ENCODE data around the gene NMD3. TPM values are rescaled to one million over a fixed set of nuclear protein-coding genes. Genes with fewer than 3 reads are reported as not detected.

NMD3 gene
- total and polyA plus RNA-seq, 2 of the 13 experiments (the other 11 are each of a cell fraction or from before 2014, with no cell fraction given) = 44.2 to 55.2 TPM

DNA sequence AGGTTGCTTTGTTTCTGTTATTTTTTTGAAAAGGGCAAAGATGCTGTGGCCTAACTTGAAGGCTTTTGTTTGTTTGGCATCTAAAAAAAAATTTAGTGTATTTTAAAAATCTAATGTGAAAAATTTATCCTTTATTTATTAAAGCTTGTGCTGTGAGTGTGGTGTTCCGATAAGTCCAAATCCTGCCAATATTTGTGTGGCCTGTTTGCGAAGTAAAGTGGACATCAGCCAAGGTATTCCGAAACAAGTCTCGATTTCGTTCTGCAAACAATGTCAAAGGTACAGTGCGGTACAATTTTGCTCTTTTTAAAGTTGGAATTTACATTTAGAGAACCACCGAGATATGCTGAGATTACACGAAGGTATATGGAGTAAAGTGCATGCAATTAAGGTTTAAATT lies 3.7 kb downstream of the NMD3 start (continued):
- TF ChIP-seq, protein P1, sequence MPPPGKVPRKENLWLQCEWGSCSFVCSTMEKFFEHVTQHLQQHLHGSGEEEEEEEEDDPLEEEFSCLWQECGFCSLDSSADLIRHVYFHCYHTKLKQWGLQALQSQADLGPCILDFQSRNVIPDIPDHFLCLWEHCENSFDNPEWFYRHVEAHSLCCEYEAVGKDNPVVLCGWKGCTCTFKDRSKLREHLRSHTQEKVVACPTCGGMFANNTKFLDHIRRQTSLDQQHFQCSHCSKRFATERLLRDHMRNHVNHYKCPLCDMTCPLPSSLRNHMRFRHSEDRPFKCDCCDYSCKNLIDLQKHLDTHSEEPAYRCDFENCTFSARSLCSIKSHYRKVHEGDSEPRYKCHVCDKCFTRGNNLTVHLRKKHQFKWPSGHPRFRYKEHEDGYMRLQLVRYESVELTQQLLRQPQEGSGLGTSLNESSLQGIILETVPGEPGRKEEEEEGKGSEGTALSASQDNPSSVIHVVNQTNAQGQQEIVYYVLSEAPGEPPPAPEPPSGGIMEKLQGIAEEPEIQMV (CRISPR knock-in tag; IDR thresholded peaks at IDR 0.05; ENCODE audit: low read depth) = no peak
- TF ChIP-seq ZNF124 (CRISPR knock-in tag; IDR thresholded peaks at IDR 0.05) = no peak

DNA sequence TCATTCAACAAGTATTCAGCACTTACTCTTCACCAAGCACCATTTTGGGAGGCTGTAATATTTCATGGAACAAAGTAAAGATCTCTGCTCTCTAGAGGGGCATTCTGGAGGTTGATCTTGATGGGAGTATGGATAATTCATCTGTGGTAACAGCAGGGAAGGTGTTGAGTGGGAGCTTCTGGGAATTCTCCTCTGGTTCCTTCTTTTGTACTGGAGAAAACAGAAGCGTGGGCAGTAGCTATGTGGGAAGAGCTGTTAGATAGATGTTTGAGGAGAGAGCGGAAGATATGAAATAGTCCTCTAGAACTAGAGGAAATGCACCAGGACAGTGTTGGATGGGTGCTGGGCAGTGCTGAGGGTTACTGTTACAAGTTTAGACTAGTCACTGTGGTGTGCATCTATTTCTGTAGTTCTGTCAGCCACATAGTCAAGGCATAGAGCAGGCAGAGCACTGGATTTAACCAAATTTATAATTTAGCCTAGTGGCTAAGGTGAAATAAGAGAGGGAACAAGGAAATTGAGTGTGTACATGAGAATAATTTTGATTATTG lies 9.6 kb downstream of the NMD3 start:
- Histone ChIP-seq H3K27ac (ENCODE audit: extremely low read length, insufficient read depth, low read length) (no peak overlapping the region), H3K4me3 (replicated peaks in 1 of 3; ENCODE audit: insufficient read depth in 1 of 3, low read depth in 2 of 3, low read length in 3 of 3) (no peak overlapping the region), H3K4me2 (ENCODE audit: low read depth, low read length) (no peak overlapping the region), H3K27me3 (ENCODE audit: control insufficient read depth in 1 of 2, insufficient read depth in 2 of 2, low read length in 2 of 2) (no peaks in the 10 kb centered on the region), H3K9ac (ENCODE audit: insufficient read depth, low read depth, low read length) (no peak overlapping the region), H3K4me1 (ENCODE audit: insufficient read depth, low read length) (peaks cover 11% of the 10 kb centered on the region; the same call in 1 of the 2 replicates), H2AFZ (ENCODE audit: low read length) (no peak overlapping the region), H4K20me1 (ENCODE audit: insufficient read depth, low read length) (no peaks in the 10 kb centered on the region), H3K36me3 (replicated peaks in 1 of 2; ENCODE audit: control insufficient read depth in 1 of 2, insufficient read depth in 2 of 2, low read length in 2 of 2) (peaks cover 7 to 65% of the 10 kb centered on the region in 2 experiments), H3K79me2 (ENCODE audit: insufficient read depth, low read length) (peaks cover 32% of the 10 kb centered on the region), H3K9me3 (ENCODE audit: low read length) (no peaks in the 10 kb centered on the region)
- DNase-seq (ENCODE audit: low spot score) = no peak
- FAIRE-seq = no peak
- intact Hi-C loops (cut with micrococcal nuclease; ENCODE audit: unreplicated experiment) (no loop called here), in situ Hi-C loops (cut with HindIII; ENCODE audit: extremely low pct_ligation_motif_present, low pct_unique_long_range_greater_than_20kb) (no loop called here)
- ChIA-PET POLR2A (interaction anchor here (2.3 kb wide), 1 partner anchor 10 kb away, joined by 6 read pairs; the partner anchor contains the start of gene NMD3), CTCF (ENCODE audit: low intra/inter-chr PET ratio, low total read pairs) (no interaction called here)
- no peak for ATAC-seq
- no peak for TF ChIP-seq FOXO1 (CRISPR knock-in tag; IDR thresholded peaks at IDR 0.05)
- TF ChIP-seq, protein P2, sequence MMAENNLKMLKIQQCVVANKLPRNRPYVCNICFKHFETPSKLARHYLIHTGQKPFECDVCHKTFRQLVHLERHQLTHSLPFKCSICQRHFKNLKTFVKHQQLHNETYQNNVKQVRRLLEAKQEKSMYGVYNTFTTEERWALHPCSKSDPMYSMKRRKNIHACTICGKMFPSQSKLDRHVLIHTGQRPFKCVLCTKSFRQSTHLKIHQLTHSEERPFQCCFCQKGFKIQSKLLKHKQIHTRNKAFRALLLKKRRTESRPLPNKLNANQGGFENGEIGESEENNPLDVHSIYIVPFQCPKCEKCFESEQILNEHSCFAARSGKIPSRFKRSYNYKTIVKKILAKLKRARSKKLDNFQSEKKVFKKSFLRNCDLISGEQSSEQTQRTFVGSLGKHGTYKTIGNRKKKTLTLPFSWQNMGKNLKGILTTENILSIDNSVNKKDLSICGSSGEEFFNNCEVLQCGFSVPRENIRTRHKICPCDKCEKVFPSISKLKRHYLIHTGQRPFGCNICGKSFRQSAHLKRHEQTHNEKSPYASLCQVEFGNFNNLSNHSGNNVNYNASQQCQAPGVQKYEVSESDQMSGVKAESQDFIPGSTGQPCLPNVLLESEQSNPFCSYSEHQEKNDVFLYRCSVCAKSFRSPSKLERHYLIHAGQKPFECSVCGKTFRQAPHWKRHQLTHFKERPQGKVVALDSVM (CRISPR knock-in tag; IDR thresholded peaks at IDR 0.05) = no peak
- no peak for TF ChIP-seq ZMYM2 (CRISPR knock-in tag; IDR thresholded peaks at IDR 0.05)
- BruUV-seq (replicated peaks) = no TSS peak
- 98% methylated on average over 2 of the region's 2 CpGs for WGBS (ENCODE audit: low lambda C conversion rate)
